ENCODE results near the gene REPS2. TPM values are rescaled to one million over a fixed set of nuclear protein-coding genes. Genes with fewer than 3 reads are reported as not detected.
A peak's percentile ranks its signal among the peaks of the same experiment; 100 is the strongest.
"Not testable (repeated sequence)": the region's sequence is repeated elsewhere in the genome, so short reads cannot be mapped to it uniquely, and the experiment has no call there.

The REPS2 gene
- total RNA-seq, 1 donor from 2014 or later, result 4.7 TPM

- Histone ChIP-seq H3K9me3 (peaks cover 0 to 8% of the 10 kb centered on the region in 2 donors), H3K27ac (no peak overlapping the region), H3K4me1 (no peaks in the 10 kb centered on the region), H3K4me3 (peak overlapping the region; percentile 65 to 76), H3K27me3 (no peaks in the 10 kb centered on the region), H3K36me3 (no peaks in the 10 kb centered on the region)
- TF ChIP-seq, protein P1, sequence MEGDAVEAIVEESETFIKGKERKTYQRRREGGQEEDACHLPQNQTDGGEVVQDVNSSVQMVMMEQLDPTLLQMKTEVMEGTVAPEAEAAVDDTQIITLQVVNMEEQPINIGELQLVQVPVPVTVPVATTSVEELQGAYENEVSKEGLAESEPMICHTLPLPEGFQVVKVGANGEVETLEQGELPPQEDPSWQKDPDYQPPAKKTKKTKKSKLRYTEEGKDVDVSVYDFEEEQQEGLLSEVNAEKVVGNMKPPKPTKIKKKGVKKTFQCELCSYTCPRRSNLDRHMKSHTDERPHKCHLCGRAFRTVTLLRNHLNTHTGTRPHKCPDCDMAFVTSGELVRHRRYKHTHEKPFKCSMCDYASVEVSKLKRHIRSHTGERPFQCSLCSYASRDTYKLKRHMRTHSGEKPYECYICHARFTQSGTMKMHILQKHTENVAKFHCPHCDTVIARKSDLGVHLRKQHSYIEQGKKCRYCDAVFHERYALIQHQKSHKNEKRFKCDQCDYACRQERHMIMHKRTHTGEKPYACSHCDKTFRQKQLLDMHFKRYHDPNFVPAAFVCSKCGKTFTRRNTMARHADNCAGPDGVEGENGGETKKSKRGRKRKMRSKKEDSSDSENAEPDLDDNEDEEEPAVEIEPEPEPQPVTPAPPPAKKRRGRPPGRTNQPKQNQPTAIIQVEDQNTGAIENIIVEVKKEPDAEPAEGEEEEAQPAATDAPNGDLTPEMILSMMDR (IDR thresholded peaks at IDR 0.05), result no peak
- no peak for DNase-seq (ENCODE audit: low spot score in 2 of 2)
- intact Hi-C loops (cut with DNase I), result no loop called here
These were observed 609 bp downstream of the REPS2 start for GRCh38 chrX:16946971-16947562.

DNA sequence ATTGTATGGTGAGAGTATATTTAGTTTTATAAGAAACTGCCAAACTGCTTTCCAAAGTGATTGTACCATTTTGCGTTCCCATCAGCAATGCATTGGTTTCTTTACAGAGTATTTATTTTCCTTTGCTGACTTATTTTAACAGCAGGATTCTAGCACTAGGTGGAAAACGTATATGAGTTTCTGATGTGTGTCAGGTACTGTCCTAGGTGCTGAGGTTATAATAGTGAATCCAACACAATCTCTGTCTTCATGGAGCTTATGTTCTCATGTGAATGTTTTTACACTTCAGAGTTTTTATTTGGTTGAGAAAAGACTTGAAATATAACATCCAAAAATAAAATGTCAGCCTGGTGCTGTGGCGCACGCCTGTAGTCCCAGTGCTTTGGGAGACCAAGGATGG is 4.0 kb downstream of the REPS2 start:
- TF ChIP-seq, protein P1 (IDR thresholded peaks at IDR 0.05), result no peak
- no peaks in the 10 kb centered on the region for H3K36me3 ChIP-seq
- no peaks in the 10 kb centered on the region for H3K9me3 ChIP-seq
- H3K4me1 ChIP-seq, result no peaks in the 10 kb centered on the region
- intact Hi-C loops (cut with DNase I), result no loop called here
- no peaks in the 10 kb centered on the region for H3K27me3 ChIP-seq
- DNase-seq (ENCODE audit: low spot score in 2 of 2), result no peak
- H3K27ac ChIP-seq, result no peak overlapping the region
- no peak overlapping the region for H3K4me3 ChIP-seq

GRCh38 chrX:16953606-16954211 is 7.3 kb downstream of the REPS2 start:
- intact Hi-C loops (cut with DNase I), result no loop called here
- no peak overlapping the region for H3K27ac ChIP-seq

GRCh38 chrX:16957751-16958150 is 11.3 kb downstream of the REPS2 start:
- H3K36me3 ChIP-seq, result no peaks in the 10 kb centered on the region
- H3K4me3 ChIP-seq, result no peak overlapping the region
- intact Hi-C loops (cut with DNase I), result no loop called here
- TF ChIP-seq, protein P1 (IDR thresholded peaks at IDR 0.05), result no peak
- DNase-seq (ENCODE audit: low spot score in 2 of 2), result no peak
- no peaks in the 10 kb centered on the region for H3K4me1 ChIP-seq
- no peaks in the 10 kb centered on the region for H3K9me3 ChIP-seq
- no peaks in the 10 kb centered on the region for H3K27me3 ChIP-seq
- no peak overlapping the region for H3K27ac ChIP-seq

More at GRCh38 chrX:16953606-16954211, 7.3 kb downstream of the REPS2 start:
- no peak overlapping the region for H3K4me3 ChIP-seq
- TF ChIP-seq, protein P1 (IDR thresholded peaks at IDR 0.05), result no peak
- H3K27me3 ChIP-seq, result no peaks in the 10 kb centered on the region
- no peaks in the 10 kb centered on the region for H3K9me3 ChIP-seq
- no peaks in the 10 kb centered on the region for H3K36me3 ChIP-seq
- DNase-seq (ENCODE audit: low spot score in 2 of 2), result no peak
- no peaks in the 10 kb centered on the region for H3K4me1 ChIP-seq

GRCh38 chrX:16958356-16958755 is 11.9 kb downstream of the REPS2 start:
- Histone ChIP-seq H3K36me3 (no peaks in the 10 kb centered on the region), H3K4me3 (no peak overlapping the region), H3K27ac (no peak overlapping the region), H3K4me1 (no peaks in the 10 kb centered on the region), H3K27me3 (no peaks in the 10 kb centered on the region), H3K9me3 (no peaks in the 10 kb centered on the region)
- TF ChIP-seq, protein P1 (IDR thresholded peaks at IDR 0.05), result no peak
- DNase-seq (ENCODE audit: low spot score in 2 of 2), result no peak
- intact Hi-C loops (cut with DNase I), result no loop called here

GRCh38 chrX:16962661-16963060 is 16.2 kb downstream of the REPS2 start:
- not testable (repeated sequence) for H3K4me1 ChIP-seq

More at GRCh38 chrX:16962661-16963060, 16.2 kb downstream of the REPS2 start:
- intact Hi-C loops (cut with DNase I); DNase-seq (ENCODE audit: low spot score in 2 of 2); H3K27ac ChIP-seq; H3K4me3 ChIP-seq; H3K36me3 ChIP-seq; H3K9me3 ChIP-seq; H3K27me3 ChIP-seq: not testable (repeated sequence)
